Middle frontal gyrus (tissue), 1 donor: ENCODE results near the gene CA10.

ENCODE experiments used
- DNase-seq: peaks from one replicate; pipeline ENCODE4 v3.0.0-alpha.2; 2015; ENCODE audit warnings: low spot score; ENCODE audit errors: extremely low spot score

Gene CA10

DNA sequence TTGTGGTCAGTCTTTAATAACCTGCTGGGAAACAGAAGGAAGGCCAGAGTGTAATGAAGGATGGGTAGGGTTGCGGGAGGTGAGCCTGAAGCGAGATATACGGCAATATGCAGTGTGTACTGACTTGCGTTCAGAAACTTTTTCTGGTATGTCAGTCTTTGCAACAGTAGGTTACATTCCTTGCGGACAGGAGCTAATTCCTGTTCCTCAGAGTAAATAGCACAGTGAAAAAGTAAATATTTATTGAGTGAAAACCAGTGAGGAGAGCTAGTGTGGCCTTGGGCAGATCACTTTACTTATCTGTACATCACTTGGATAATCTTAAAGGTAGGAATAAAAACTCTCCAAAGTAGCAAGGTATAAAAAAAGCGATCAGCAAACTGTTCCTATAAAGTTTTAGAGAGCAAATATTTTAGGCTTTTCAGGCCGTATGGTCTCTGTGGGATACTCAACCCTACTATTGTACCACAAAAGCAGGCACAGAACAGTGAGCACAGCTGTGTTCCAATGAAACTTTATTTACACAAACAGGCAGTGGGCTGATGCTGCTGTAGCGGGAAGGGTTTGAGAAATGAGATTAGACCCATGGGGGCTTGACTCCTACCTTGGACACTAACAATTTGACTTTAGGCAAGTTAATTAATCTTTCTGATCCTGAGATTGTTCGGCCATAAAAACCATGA lies 550.1 kb downstream of the CA10 start:
- DNase-seq, result no peak

DNA sequence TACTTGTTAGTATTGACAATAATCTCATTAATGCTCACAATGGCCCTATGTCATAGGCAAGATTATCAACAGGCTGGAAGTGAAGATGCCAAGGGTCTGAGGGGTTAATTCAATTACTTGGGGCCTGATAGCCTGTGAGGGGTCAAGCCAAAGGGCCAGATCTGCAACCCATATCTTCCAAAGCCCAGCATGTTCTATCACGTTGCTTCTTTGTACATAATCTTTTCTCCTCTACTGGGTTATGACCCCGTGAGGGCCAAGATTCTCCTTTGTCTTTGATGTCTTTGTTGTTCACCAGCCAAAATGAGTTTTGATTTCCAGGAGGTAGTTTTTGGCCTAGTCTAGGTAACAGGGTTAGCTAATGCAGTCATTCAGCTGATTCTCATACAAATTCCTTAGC lies 551.0 kb downstream of the CA10 start:
- DNase-seq, result no peak

DNA sequence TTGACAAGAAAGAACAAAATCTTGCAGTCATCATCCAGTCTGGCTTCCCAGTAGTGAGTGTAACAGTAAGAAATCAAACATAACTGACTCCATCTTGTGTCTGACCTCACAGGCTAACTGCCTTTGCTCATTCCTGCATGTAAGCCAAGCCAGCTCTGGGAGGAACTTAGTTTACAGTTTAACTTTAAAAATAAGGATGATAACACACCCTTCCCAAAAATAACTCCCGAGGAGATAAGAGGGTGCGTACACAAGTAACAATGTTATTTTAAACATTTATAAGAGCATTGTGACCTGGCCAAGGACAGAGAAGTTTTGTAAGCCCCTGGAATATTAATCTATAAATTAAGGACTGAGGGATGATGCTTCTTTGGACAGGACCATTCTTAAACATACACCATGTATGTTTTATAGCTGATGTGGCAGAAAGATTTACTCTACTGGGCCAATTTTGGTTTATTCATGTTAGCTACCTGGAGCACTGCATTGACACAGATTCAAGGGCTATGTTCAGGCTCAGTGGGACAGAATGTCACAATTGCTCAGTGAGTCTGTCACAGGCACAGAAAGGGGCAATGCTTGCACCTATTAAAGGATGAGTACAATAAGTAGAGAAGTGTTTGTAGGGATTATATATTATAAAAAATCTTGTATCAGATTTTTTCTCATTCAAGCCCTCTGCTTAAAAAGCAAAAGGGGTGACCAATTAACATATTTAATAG lies 554.1 kb downstream of the CA10 start:
- no peak for DNase-seq

DNA sequence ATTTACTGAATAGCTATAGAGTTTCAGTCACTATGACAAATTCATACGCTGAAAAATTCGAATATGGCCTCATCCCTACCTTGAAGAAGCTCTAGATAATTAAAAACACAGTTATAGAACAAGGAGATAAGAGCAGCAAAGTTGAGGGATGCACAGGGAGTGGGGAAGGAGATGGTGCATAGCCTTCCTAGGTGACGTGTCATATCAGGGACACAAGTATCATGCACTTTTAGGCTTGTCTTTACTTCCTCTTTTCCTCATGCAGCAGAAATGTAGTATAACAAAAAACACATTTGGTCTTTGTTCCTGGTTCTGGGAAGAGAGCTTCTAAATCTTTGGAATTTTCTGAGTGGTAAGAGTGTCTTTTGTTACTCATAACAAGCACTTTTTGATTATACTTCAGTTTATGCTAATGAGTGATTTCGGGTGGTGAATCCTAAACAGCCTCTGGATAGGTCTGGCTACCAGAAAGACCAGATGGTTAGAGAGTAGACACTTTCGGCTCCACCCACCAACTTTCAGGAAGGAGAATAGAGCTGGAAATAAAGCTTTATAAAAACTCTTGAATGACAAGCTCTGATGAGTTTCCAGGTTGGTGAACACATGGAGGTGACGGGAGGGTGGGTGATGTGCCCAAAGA lies 556.8 kb downstream of the CA10 start:
- no peak for DNase-seq

DNA sequence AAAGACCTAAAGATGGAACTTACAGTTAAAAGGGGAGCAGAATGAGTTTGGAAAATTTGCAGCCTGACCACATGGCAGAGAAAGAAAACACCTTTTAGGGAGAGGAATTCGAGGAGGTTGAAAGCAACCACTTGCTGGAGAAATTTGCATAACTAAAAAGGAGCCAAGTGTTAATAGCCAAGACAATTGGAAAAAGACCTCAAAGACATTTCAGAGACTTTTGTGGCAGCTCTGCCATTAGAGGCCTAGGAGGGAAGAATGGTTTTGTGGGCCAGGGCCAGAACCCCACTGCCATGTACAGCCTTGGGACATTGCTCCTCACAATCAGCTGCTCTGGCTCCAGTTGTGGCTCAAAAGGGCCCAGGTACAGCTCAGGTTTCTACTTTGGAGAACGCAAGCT lies 559.7 kb downstream of the CA10 start:
- DNase-seq, result no peak

DNA sequence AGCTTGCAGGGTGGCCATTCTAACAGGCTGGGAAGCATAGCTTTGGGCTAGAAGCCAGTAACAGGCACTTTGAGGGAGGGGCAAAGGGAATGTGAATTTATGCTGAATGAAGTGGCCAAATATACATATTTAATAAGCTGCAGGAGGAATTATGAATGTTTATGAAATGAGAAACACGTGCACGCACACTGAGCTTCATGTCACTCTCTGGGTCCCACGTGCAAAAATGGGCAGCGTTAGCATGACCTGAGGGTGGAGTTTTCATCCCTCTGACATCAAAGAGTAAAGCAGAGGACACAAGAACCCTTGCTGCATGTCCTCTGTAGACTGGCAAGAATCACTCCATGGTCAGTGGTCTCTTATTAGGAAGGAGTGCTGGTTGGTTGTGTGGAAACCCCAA lies 561.2 kb downstream of the CA10 start:
- no peak for DNase-seq

DNA sequence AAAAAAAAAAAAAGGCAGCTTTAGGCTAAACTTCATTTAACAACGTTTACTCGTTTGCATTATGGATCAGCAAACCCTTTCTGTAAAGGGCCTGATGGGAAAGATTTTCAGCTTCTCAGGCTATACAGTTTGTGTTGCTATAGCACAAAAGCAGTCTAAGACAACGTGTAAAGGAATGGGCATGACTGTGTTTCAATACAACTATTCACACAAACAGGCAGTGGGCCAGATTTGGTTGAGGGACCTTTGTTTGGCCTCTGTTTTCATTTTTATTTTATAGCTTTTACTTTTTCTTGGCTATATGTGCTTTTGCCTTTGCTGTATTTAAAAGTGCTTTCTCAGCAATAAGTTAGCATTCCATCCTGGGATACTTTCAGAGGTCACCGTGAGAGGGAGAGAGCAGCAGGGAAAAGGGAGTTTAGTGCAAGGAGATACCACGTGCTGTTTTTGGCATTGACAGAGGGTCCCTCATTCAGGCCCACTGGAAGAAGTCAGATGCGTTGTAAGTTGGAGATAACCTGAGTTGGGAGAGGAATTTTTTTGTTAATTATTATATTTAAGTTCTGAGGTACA lies 562.6 kb downstream of the CA10 start:
- DNase-seq, result no peak

DNA sequence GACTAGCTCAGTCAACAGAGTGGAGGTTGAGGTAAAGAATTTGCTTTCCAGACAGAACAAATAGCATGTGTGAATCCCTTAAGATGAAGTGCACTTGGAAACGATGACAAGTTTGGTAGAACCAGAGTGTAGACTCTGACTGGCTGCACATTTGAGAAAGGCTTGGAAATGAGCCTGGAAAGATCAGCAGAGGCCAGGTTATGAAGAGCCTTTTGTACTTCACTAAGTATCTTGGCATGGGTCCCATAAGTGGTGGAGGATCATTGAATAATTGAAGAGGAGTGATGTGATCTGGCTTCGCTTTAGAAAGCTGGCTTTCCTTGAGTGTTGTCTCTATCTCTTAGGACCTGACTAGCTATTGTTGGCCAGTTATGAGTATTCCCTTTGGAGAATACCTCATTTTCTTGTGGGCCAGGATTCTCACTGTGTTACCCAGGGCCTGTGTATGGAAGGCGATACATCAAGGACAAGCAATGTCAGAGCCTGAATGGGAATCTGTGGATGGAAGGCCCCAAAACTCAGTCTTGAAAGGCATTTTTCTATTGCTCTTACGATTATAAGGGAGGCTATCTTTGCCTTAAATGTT lies 568.4 kb downstream of the CA10 start:
- DNase-seq, result no peak

DNA sequence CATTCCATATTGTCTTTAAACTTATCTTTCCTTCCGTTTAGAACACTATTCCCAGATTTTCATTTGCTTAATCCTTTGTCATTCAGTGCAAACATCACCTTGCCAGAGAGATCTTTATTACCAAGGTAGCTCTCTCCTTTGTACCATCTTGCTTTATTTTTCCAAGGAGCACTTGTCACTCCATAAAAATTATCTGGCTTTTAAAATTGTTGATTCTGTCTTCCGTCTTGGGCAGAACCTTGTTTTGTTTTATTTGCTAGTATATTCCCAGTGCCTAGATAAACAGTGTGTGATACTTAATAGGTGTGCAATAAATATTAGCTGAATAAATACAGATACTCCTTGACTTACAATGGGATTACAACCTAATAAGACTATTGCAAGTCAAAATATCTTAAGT lies 570.5 kb downstream of the CA10 start:
- no peak for DNase-seq

DNA sequence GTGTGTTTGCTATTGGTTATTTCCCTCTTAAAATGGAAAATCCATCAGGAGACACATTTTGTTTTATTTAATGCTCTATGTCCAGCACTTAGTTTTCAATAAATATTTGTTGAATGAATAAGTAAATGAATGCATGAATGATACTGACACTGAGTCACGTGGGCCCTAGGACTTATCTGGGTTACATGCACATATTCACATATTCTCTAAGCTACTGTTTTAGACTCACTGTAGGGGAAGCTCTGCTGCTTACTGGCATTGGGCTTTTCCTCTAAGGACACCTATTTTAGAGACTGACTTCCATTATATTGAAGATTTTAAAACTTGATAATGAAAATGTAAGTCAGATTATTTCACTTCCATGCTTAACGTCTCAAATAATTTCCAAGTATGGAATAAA lies 571.0 kb downstream of the CA10 start:
- DNase-seq, result no peak

DNA sequence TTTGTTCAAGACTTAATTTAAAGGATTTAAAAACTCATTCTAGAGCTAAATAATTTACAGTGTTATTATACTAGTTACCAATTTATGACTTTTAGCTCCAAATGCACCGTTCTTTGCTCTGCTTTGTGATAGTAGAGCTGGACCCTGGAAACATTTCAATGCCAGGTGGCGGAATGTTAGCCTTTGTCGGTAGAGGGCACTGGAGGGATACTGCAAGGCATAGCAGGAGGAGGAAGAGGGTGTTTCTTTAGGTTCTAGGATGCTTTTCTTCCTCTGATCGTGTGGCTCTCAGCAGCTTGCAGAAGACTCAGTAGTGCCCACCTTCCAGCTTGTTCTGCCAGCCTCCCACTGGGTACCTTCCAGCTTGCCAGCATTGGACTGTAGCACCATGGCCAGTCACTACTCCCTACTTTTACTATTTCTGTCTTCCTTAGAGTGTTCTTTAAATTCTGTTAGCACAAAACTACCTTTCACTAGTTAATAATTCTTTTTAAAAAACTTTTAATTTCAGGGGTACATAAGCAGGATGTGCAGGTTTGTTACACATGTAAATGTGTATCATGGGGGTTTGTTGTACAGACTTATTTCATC lies 572.9 kb downstream of the CA10 start:
- no peak for DNase-seq

DNA sequence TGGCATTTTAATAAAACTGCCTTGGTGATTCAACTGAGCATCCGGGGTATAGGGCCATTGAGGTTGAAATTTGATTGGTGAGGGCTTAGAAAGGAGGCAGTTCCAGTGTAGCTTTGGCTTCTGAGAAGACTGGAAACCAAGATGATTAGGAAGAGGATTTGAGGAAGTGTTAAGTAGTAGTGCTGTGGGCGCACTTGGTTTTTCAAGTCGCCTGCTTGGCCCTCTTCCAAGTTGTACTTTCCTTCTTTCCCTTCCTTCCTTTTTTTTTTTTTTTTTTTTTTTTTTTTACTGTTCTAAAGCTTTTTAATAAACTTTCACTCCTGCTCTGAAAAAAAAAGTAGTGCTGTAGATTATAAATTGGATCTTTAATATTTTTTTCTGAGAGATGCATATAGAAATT lies 577.6 kb downstream of the CA10 start:
- DNase-seq, result no peak
